OCI-LY7 (cell line): ENCODE measurements around the gene HMCN1. TPM values are rescaled to one million over a fixed set of nuclear protein-coding genes. Genes with fewer than 3 reads are reported as not detected.

ENCODE experiments used
- BruUV-seq: library from RNA; stranded (reverse); fragments of 400-500 nt; replicated peaks from 2 replicates; lab custom pipeline; 2021; lab: Mats Ljungman, UMichigan
- CTCF ChIA-PET: fragments of 300-600 bp; sonication (Branson Sonifier 250); formaldehyde crosslinking; loops from one replicate; lab custom pipeline; 2022; ENCODE audit warnings: antibody characterized with exemption; ENCODE audit not compliant: unreplicated experiment; lab: Charles Lee
- POLR2A ChIA-PET: fragments of 300-600 bp; sonication (Branson Sonifier 250); formaldehyde crosslinking; loops from one replicate; lab custom pipeline; 2022; ENCODE audit warnings: antibody characterized with exemption; lab: Charles Lee
- DNase-seq: peaks from one replicate; pipeline ENCODE4 v3.0.0-alpha.2; 2015; ENCODE audit warnings: low spot score
- H2AFZ ChIP-seq: fragments of 200-600 bp; sonication (generic), shearing (Covaris generic); 2 replicates; pipeline ENCODE4 v1.6.1; 2014; ENCODE audit warnings: mild to moderate bottlenecking, antibody characterized with exemption, low read length, moderate library complexity
- H3K27ac ChIP-seq: fragments of 200-600 bp; sonication (generic); 2 replicates; pipeline ENCODE4 v1.5.1; 2014; ENCODE audit warnings: mixed run types, low read depth, mild to moderate bottlenecking, moderate library complexity, low read length, inconsistent platforms; ENCODE audit not compliant: poor library complexity, severe bottlenecking
- H3K36me3 ChIP-seq: fragments of 200-600 bp; sonication (generic); 2 replicates; pipeline ENCODE4 v1.6.1; 2014; ENCODE audit warnings: mild to moderate bottlenecking, antibody characterized with exemption, low read length, moderate library complexity, mixed read lengths; ENCODE audit not compliant: insufficient read depth
- H3K4me1 ChIP-seq: fragments of 200-600 bp; sonication (generic); 2 replicates; pipeline ENCODE4 v1.5.1; 2014; ENCODE audit warnings: mild to moderate bottlenecking, low read length; ENCODE audit not compliant: insufficient read depth, poor library complexity, severe bottlenecking
- H3K4me2 ChIP-seq: fragments of 200-600 bp; sonication (generic); 2 replicates; pipeline ENCODE4 v1.6.1; 2014; ENCODE audit warnings: mild to moderate bottlenecking, low read length
- H3K4me3 ChIP-seq: fragments of 200-600 bp; sonication (generic); 2 replicates; pipeline ENCODE4 v1.5.1; 2014; ENCODE audit warnings: mild to moderate bottlenecking, low read depth, low read length; ENCODE audit not compliant: poor library complexity, severe bottlenecking
- H3K79me2 ChIP-seq: fragments of 200-600 bp; sonication (generic); 2 replicates; pipeline ENCODE4 v1.6.1; 2016; ENCODE audit warnings: low read depth, mild to moderate bottlenecking, low read length, moderate library complexity, mixed read lengths; ENCODE audit not compliant: insufficient read depth
- H3K9me2 ChIP-seq: fragments of 200-600 bp; sonication (generic); 2 replicates; pipeline ENCODE4 v1.6.1; 2016; ENCODE audit warnings: mild to moderate bottlenecking, low read length, mixed read lengths; ENCODE audit not compliant: insufficient read depth
- H3K9me3 ChIP-seq: fragments of 200-600 bp; sonication (generic); 2 replicates; pipeline ENCODE4 v1.6.1; 2014; ENCODE audit warnings: mild to moderate bottlenecking, mixed run types, low read length, mixed read lengths
- H4K20me1 ChIP-seq: fragments of 200-600 bp; sonication (generic); 2 replicates; pipeline ENCODE4 v1.6.1; 2014; ENCODE audit warnings: mild to moderate bottlenecking, antibody characterized with exemption, low read length, moderate library complexity, mixed read lengths; ENCODE audit not compliant: insufficient read depth
- EZH2phosphoT487 ChIP-seq: fragments of 200-600 bp; sonication (generic); IDR thresholded peaks from 2 replicates; pipeline ENCODE4 v1.6.1; 2018; ENCODE audit warnings: low read depth, borderline replicate concordance, mild to moderate bottlenecking, mixed run types, antibody characterized with exemption, low read length, moderate library complexity, mixed read lengths
- intact Hi-C: fragments of 100-400 bp; cut with micrococcal nuclease; formaldehyde crosslinking; loops from one replicate; pipeline ENCODE4 v1.10.0; 2022; ENCODE audit not compliant: unreplicated experiment
- total RNA-seq, 2 experiments: library from RNA; depleted of rRNA in 1 of 2; stranded (reverse); fragments of >200 nt in 1 of 2; shearing (Covaris generic) in 1 of 2; gene quantifications; 2 replicates each; pipeline ENCODE4 v1.2.3, GENCODE V29; 2014 to 2022
- TF ChIP-seq, protein P1 (sequence below): fragments of 200-600 bp; sonication (generic); conservative IDR thresholded peaks from 2 replicates; pipeline ENCODE4 v1.5.1; 2014; ENCODE audit warnings: mild to moderate bottlenecking, antibody characterized with exemption, low read length, moderate library complexity, mixed read lengths

Gene HMCN1
- total RNA-seq, 2 experiments from 2014 or later = 0.02 TPM; not detected in 1

DNA sequence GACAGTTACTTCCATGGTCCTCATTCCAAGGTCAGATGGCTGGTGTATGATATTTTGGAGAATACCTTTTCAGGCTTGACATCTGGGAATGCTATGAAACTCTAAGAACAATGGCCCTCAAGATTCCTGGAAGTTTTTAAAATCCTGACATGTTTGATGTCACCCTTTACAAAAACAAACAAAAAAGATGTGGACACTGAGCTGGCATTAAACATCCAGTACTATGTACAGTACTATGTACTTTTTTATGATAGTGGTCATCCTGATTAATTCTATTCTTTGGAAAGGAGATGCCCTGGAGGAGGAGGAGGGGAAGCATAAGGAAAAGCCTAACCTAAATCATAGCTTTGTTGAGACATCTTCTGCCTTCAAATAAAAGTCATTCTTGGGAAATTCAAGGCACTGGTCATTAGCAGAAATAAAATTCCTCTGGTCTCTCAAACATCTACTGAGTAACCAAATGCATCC lies 235.4 kb downstream of the HMCN1 start:
- Histone ChIP-seq H2AFZ (no peak overlapping the region), H3K4me3 (no peak overlapping the region), H3K27ac (no peak overlapping the region), H3K9me3 (no peaks in the 10 kb centered on the region), H3K4me1 (no peaks in the 10 kb centered on the region), H4K20me1 (no peaks in the 10 kb centered on the region), H3K79me2 (no peaks in the 10 kb centered on the region), H3K4me2 (no peak overlapping the region), H3K9me2 (no peaks in the 10 kb centered on the region), H3K36me3 (no peaks in the 10 kb centered on the region)
- POLR2A ChIA-PET = interaction anchor here (0.7 to 1.3 kb wide), 4 partner anchors 10 to 693 kb away, joined by 3 to 6 read pairs (median 3); no protein-coding TSS in a partner anchor
- no peak for DNase-seq
- CTCF ChIA-PET = no interaction called here
- BruUV-seq = no TSS peak
- intact Hi-C loops = no loop called here
- TF ChIP-seq, protein P1, sequence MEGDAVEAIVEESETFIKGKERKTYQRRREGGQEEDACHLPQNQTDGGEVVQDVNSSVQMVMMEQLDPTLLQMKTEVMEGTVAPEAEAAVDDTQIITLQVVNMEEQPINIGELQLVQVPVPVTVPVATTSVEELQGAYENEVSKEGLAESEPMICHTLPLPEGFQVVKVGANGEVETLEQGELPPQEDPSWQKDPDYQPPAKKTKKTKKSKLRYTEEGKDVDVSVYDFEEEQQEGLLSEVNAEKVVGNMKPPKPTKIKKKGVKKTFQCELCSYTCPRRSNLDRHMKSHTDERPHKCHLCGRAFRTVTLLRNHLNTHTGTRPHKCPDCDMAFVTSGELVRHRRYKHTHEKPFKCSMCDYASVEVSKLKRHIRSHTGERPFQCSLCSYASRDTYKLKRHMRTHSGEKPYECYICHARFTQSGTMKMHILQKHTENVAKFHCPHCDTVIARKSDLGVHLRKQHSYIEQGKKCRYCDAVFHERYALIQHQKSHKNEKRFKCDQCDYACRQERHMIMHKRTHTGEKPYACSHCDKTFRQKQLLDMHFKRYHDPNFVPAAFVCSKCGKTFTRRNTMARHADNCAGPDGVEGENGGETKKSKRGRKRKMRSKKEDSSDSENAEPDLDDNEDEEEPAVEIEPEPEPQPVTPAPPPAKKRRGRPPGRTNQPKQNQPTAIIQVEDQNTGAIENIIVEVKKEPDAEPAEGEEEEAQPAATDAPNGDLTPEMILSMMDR = no peak
- TF ChIP-seq EZH2phosphoT487 = no peak

DNA sequence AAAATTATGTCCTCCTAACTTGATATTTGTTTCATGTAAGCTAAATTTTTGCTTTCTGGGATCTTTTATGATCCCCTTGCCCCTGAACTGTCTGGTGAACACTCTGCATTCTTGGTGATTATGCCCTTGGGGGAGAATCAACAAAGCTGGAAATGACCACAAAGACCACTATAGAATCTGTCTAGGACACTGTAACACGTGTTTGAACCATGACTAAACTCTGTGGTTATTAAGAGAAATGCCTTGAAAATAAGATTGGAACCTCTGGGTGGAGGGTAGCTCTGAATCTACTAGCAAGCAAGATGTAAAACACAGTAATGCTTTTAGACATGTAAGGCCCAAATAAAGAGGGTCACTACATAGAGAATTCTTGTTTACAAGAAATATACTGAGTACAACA lies 237.5 kb downstream of the HMCN1 start:
- ChIA-PET CTCF (no interaction called here), POLR2A (no interaction called here)
- Histone ChIP-seq H2AFZ (no peak overlapping the region), H3K36me3 (no peaks in the 10 kb centered on the region), H3K4me3 (no peak overlapping the region), H3K79me2 (no peaks in the 10 kb centered on the region), H4K20me1 (no peaks in the 10 kb centered on the region), H3K9me2 (no peaks in the 10 kb centered on the region), H3K9me3 (no peaks in the 10 kb centered on the region), H3K4me2 (no peak overlapping the region), H3K4me1 (no peaks in the 10 kb centered on the region), H3K27ac (no peak overlapping the region)
- intact Hi-C loops = no loop called here
- no peak for DNase-seq
- TF ChIP-seq, protein P1 = no peak
- TF ChIP-seq EZH2phosphoT487 = no peak
- no TSS peak for BruUV-seq

DNA sequence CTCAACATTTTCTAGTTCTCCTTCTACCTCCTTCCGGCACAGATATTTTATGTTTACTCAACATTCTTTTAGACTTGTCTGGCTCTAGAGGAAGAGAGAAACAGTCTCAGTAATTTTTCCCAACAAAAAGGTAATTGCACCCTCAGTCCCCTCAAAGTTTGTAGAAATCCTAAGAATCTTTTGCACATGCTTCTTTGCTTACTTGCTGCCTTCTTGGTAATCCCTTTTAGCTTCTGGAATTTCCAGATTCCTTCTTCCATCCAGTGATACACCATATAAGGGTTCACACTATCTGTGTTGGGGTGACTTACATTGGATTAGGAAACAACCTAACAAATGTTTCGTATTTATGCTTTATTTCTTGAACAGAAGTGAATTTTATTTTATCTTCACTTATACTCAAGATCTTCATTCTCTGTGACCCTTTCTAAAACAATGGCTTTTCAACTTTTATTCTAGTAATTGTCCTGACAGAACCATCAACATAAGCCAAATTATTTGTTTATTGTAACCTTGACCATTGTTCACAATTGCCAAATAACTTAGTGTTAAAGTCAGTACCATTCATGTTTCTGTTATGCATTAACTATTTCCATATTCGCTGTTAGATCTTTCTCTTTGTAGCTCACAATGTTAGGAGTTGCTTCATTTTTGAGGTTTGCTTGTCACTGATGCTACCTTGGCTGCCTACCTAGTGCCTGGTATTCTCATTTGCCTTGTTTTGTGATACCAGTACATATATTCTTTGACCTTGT lies 238.1 kb downstream of the HMCN1 start:
- intact Hi-C loops = no loop called here
- CTCF ChIA-PET = no interaction called here
- POLR2A ChIA-PET = no interaction called here

More for the DNA sequence above, 238.1 kb downstream of the HMCN1 start:
- Histone ChIP-seq H2AFZ (no peak overlapping the region), H3K27ac (no peak overlapping the region), H3K4me1 (no peaks in the 10 kb centered on the region), H3K79me2 (no peaks in the 10 kb centered on the region), H3K4me3 (no peak overlapping the region), H3K4me2 (no peak overlapping the region), H4K20me1 (no peaks in the 10 kb centered on the region), H3K9me2 (no peaks in the 10 kb centered on the region), H3K36me3 (no peaks in the 10 kb centered on the region), H3K9me3 (no peaks in the 10 kb centered on the region)
- TF ChIP-seq EZH2phosphoT487 = no peak
- TF ChIP-seq, protein P1 = no peak
- BruUV-seq = no TSS peak
- no peak for DNase-seq
